CD8-positive, alpha-beta memory T cell (primary cell): Measurements from ENCODE around the gene LDLR. TPM values are rescaled to one million over a fixed set of nuclear protein-coding genes. Genes with fewer than 3 reads are reported as not detected.
A peak's percentile ranks its signal among the peaks of the same experiment; 100 is the strongest.
"Not testable (repeated sequence)": the region's sequence is repeated elsewhere in the genome, so short reads cannot be mapped to it uniquely, and the experiment has no call there.

ENCODE experiments used
- CTCF ChIA-PET: fragments of 350-600 bp; sonication (Branson Sonifier 250); formaldehyde crosslinking; loops from one replicate; lab custom pipeline; 2021; ENCODE audit warnings: antibody characterized with exemption; lab: Charles Lee
- POLR2A ChIA-PET: fragments of 350-600 bp; sonication (Branson Sonifier 250); formaldehyde crosslinking; loops from one replicate; lab custom pipeline; 2021; ENCODE audit warnings: antibody characterized with exemption; lab: Charles Lee
- DNase-seq, 5 donors: peaks; one replicate each; pipeline versions ENCODE4 v3.0.0 to v3.0.0-alpha.2; 2020 to 2022; ENCODE audit warnings: mixed read lengths in 1 of 5
- H3K27ac ChIP-seq: one replicate; pipeline ENCODE4 v1.7.0; 2013; ENCODE audit warnings: low read depth, mild to moderate bottlenecking, low read length, moderate library complexity
- H3K27me3 ChIP-seq: 2 replicates; pipeline ENCODE4 v1.7.0; 2013; ENCODE audit warnings: low read length, mild to moderate bottlenecking; ENCODE audit not compliant: insufficient read depth, poor library complexity, severe bottlenecking
- H3K36me3 ChIP-seq: 2 replicates; pipeline ENCODE4 v1.7.0; 2013; ENCODE audit warnings: mild to moderate bottlenecking, low read length, moderate library complexity; ENCODE audit not compliant: insufficient read depth
- H3K4me1 ChIP-seq: 2 replicates; pipeline ENCODE4 v1.7.0; 2013; ENCODE audit warnings: mild to moderate bottlenecking, low read length, moderate library complexity; ENCODE audit not compliant: insufficient read depth
- H3K4me3 ChIP-seq: 2 replicates; pipeline ENCODE4 v1.7.0; 2013; ENCODE audit warnings: mild to moderate bottlenecking, low read length
- H3K9me3 ChIP-seq: 2 replicates; pipeline ENCODE4 v1.7.0; 2013; ENCODE audit warnings: mild to moderate bottlenecking, low read length
- H3K27ac Mint-ChIP-seq, 8 donors: one replicate each; pipeline ENCODE4 v1.8.0; 2020 to 2021; ENCODE audit warnings: mixed read lengths in 8 of 8, mild to moderate bottlenecking in 6 of 8, inconsistent platforms in 3 of 8, moderate library complexity in 3 of 8
- H3K27me3 Mint-ChIP-seq, 2 donors: one replicate each; pipeline ENCODE4 v1.8.0; 2020 to 2021; ENCODE audit warnings: mixed read lengths in 2 of 2, mild to moderate bottlenecking in 1 of 2, moderate library complexity in 1 of 2
- H3K36me3 Mint-ChIP-seq, 3 donors: one replicate each; pipeline ENCODE4 v1.8.0; 2020 to 2021; ENCODE audit warnings: mixed read lengths in 3 of 3, inconsistent platforms in 1 of 3, mild to moderate bottlenecking in 1 of 3
- H3K4me1 Mint-ChIP-seq, 3 donors: one replicate each; pipeline ENCODE4 v1.8.0; 2020 to 2021; ENCODE audit warnings: mixed read lengths in 3 of 3, inconsistent platforms in 1 of 3, mild to moderate bottlenecking in 1 of 3
- H3K4me3 Mint-ChIP-seq, 7 donors: one replicate each; pipeline ENCODE4 v1.8.0; 2020 to 2021; ENCODE audit warnings: mixed read lengths in 7 of 7, mild to moderate bottlenecking in 6 of 7, moderate library complexity in 4 of 7, inconsistent platforms in 2 of 7
- H3K9me3 Mint-ChIP-seq, 5 donors: one replicate each; pipeline ENCODE4 v1.8.0; 2020 to 2022; ENCODE audit warnings: mixed read lengths in 5 of 5, mild to moderate bottlenecking in 3 of 5, moderate library complexity in 2 of 5, inconsistent platforms in 1 of 5
- polyA plus RNA-seq: library from polyadenylated mRNA; unstranded; fragments of 300-500 nt; fragmentation: Illumina TruSeq; gene quantifications from one replicate; pipeline ENCODE4 v1.2.3, GENCODE V29; 2021
- total RNA-seq, 2 experiments: library from RNA; stranded (reverse); gene quantifications; one replicate each; pipeline ENCODE4 v1.2.3, GENCODE V29; 2021

The LDLR gene
- total and polyA plus RNA-seq, 3 experiments from 2014 or later = 8.2 to 35.1 (median 27.7) TPM

DNA sequence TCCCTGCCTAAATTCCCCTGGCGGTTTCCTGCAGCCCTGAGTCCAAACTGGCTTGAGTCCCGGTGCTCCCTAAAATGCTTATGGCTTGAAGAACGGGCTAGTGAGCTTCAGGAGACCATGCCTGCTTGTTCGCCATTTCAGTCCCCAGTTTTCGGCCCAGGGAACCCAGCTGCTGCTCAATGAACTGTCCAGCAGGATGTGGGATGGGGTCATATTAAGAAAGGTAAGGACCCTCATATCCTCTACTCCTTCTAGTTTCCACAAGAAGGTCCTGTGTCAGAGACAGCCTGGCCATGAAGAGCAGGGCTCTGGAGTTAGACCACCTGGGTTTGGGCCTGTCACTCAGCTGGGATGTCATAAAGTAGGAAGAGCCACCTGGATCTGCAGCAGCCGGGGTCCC lies 83.3 kb downstream of the LDLR start:
- no peaks in the 10 kb centered on the region for H3K4me1 Mint-ChIP-seq
- no peak for DNase-seq
- H3K4me3 ChIP-seq = no peak overlapping the region
- H3K36me3 Mint-ChIP-seq = no peaks in the 10 kb centered on the region
- H3K36me3 ChIP-seq = no peaks in the 10 kb centered on the region
- no peaks in the 10 kb centered on the region for H3K9me3 Mint-ChIP-seq
- no peak overlapping the region for H3K27ac ChIP-seq
- H3K9me3 ChIP-seq = no peaks in the 10 kb centered on the region
- no peak overlapping the region for H3K4me3 Mint-ChIP-seq
- POLR2A ChIA-PET = interaction anchor here (0.5 kb wide), 1 partner anchor 151 kb away, joined by 4 read pairs; no protein-coding TSS in a partner anchor
- H3K4me1 ChIP-seq = no peaks in the 10 kb centered on the region
- CTCF ChIA-PET = interaction anchor here (0.6 kb wide), 1 partner anchor 1805 kb away, joined by 3 read pairs; no protein-coding TSS in a partner anchor
- H3K27ac Mint-ChIP-seq = no peak overlapping the region
- H3K27me3 Mint-ChIP-seq = peaks cover under 1 to 4% of the 10 kb centered on the region in 2 donors
- H3K27me3 ChIP-seq = no peaks in the 10 kb centered on the region

DNA sequence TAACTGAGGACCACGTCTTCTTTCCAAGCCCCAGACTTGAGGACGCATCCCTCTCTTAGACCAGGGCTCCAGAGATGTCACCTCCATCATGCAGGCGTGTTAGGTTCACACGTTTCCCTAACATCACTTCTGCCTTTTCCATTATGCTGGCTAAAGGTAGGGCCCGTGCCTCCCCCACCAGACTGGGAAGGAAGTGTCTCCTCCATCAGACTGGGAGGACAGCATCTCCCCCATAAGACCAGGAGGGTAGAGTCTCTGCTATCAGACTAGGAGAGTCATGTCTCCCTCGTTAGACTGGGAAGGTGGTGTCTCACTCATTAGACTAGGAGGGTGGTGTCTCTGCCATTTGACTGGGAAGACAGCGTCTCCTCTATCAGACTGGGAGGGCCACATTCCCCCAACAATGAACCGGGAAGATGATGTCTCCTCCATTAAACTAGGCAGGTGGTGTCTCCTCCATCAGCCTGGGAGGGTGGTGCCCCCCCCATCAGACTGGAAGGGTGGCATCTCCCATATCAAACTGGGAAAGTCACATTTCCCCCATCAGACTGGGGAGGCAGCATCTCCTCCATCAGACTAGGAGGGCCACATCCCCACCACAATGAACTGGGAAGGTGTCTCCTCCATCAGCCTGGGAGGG lies 84.4 kb downstream of the LDLR start:
- H3K27me3 ChIP-seq = no peaks in the 10 kb centered on the region
- no peaks in the 10 kb centered on the region for H3K4me1 ChIP-seq
- Mint-ChIP-seq H3K4me1 (no peaks in the 10 kb centered on the region), H3K27me3 (peaks cover 0 to 4% of the 10 kb centered on the region in 2 donors), H3K27ac (no peak overlapping the region), H3K9me3 (no peaks in the 10 kb centered on the region), H3K4me3 (no peak overlapping the region), H3K36me3 (no peaks in the 10 kb centered on the region)
- H3K4me3 ChIP-seq = no peak overlapping the region
- ChIA-PET POLR2A (no interaction called here), CTCF (no interaction called here)
- no peak overlapping the region for H3K27ac ChIP-seq
- no peak for DNase-seq
- no peaks in the 10 kb centered on the region for H3K9me3 ChIP-seq
- no peaks in the 10 kb centered on the region for H3K36me3 ChIP-seq

DNA sequence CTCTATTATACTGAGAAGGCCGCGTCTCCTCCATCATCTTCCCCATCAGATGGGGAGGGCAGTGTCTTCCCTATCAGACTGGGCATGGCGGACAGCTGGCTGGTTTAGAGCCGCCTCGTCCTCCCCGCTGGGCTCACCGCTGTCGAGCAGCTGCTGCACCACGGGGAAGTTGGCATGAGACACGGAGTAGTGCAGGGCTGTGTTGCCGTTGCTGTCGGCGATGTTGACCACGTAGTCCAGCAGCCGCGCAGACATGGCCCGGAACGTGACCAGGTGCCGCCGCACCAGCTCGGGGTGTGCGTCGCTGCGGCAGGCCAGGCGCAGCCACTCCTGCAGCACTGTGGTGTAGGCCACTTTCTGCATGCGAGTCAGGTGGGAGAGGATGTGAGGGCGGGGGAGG lies 85.1 kb downstream of the LDLR start:
- Histone ChIP-seq H3K9me3 (no peaks in the 10 kb centered on the region), H3K36me3 (no peaks in the 10 kb centered on the region), H3K4me3 (no peak overlapping the region), H3K27ac (no peak overlapping the region), H3K27me3 (no peaks in the 10 kb centered on the region), H3K4me1 (no peaks in the 10 kb centered on the region)
- CTCF ChIA-PET = no interaction called here
- DNase-seq = no peak
- Mint-ChIP-seq H3K4me1 (no peaks in the 10 kb centered on the region), H3K4me3 (no peak overlapping the region), H3K36me3 (no peaks in the 10 kb centered on the region), H3K9me3 (no peaks in the 10 kb centered on the region), H3K27me3 (peaks cover 0 to 4% of the 10 kb centered on the region in 2 donors), H3K27ac (no peak overlapping the region)
- POLR2A ChIA-PET = no interaction called here

DNA sequence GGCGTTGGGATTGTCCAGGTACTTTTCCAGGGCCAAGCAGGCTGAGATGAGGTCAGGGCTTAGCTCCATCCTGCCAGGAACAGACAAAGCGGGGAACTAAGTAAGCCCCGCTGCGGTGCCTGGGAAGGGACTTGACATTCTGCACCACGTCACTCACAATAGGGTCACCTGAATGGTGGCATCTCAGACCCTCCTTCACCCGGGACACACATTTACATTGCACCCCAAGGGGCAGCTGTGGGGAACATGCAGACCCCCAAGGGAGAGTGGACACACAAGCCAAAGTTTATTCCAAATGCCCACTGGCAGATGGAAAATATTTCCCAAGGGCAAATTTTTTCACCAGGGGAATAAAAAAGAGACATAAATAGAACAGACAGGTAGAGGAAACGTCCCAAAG lies 86.7 kb downstream of the LDLR start:
- Mint-ChIP-seq H3K36me3 (no peaks in the 10 kb centered on the region), H3K27ac (no peak overlapping the region), H3K4me3 (no peak overlapping the region), H3K4me1 (peaks cover 0 to 6% (median 4%) of the 10 kb centered on the region in 3 donors), H3K27me3 (peaks cover 3 to 4% of the 10 kb centered on the region in 2 donors), H3K9me3 (no peaks in the 10 kb centered on the region)
- POLR2A ChIA-PET = no interaction called here
- H3K4me1 ChIP-seq = no peaks in the 10 kb centered on the region
- CTCF ChIA-PET = no interaction called here
- no peak overlapping the region for H3K27ac ChIP-seq
- no peaks in the 10 kb centered on the region for H3K27me3 ChIP-seq
- H3K9me3 ChIP-seq = no peaks in the 10 kb centered on the region
- no peak overlapping the region for H3K4me3 ChIP-seq
- no peak for DNase-seq
- no peaks in the 10 kb centered on the region for H3K36me3 ChIP-seq

DNA sequence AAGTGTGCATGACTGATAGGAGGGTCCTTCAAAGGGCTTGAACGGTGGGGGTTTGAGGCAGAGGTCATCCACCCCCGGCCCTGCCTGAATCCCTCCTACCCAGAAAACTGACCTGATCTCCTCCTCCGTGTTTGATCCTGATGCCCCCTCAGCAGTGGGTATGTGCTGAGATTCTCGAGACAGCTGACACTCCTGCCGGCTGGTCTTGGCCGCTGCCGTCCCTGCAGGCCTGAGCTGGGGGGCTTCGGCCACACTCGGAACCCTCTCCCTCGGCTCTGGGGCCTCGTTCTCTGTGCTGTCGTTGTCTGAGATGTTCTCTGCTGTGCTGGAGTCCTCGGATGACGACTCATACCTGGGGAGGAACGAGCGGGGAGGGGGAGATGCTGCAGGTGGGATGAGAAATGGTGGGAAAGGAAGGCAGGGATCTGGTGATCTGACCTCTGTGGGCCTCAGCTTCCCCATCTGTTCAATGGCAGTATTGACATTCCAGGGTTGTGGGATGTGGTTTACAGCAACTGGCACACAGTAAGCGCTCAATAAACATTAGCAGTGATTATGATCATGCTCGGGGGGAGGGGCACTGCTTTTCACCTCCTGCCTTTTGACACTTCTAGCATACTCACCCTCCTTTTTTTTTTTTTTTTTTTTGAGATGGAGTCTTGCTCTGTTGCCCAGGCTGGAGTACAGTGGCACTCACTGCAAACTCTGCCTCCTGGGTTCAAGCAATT lies 87.4 kb downstream of the LDLR start:
- H3K27ac Mint-ChIP-seq = no peak overlapping the region
- no peaks in the 10 kb centered on the region for H3K9me3 Mint-ChIP-seq
- H3K27me3 Mint-ChIP-seq = peaks cover 4 to 7% of the 10 kb centered on the region in 2 donors

DNA sequence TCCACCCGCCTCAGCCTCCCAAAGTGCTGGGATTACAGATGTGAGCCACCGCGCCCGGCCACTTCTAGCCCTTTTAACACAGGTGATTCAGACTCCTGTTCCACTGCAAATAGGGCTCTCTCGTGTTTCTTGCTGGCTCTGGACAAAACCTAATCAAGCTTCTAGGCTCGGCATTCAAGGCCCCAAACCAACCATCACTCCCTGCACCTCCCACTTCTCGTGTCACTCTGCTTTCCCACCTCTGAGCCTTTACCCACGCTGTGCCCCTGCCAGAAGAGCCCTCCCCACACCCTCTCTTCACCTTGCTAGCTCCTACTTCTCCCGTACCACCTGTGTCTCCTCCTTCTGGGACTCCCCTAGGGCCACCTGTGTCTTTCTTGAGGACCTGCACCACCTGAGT lies 88.3 kb downstream of the LDLR start:
- Histone ChIP-seq H3K27me3 (no peaks in the 10 kb centered on the region), H3K9me3 (no peaks in the 10 kb centered on the region), H3K4me3 (no peak overlapping the region), H3K4me1 (no peaks in the 10 kb centered on the region), H3K27ac (no peak overlapping the region), H3K36me3 (no peaks in the 10 kb centered on the region)
- Mint-ChIP-seq H3K9me3 (no peaks in the 10 kb centered on the region), H3K27ac (no peak overlapping the region), H3K36me3 (no peaks in the 10 kb centered on the region), H3K27me3 (peaks cover 4 to 7% of the 10 kb centered on the region in 2 donors), H3K4me3 (no peak overlapping the region), H3K4me1 (peaks cover 0 to 6% (median 4%) of the 10 kb centered on the region in 3 donors)
- ChIA-PET CTCF (no interaction called here), POLR2A (no interaction called here)
- DNase-seq = no peak

More for the DNA sequence above, 87.4 kb downstream of the LDLR start:
- no peak for DNase-seq
- Histone ChIP-seq H3K27ac (no peak overlapping the region), H3K9me3 (no peaks in the 10 kb centered on the region), H3K4me1 (no peaks in the 10 kb centered on the region), H3K27me3 (no peaks in the 10 kb centered on the region), H3K36me3 (no peaks in the 10 kb centered on the region), H3K4me3 (no peak overlapping the region)
- Mint-ChIP-seq H3K4me3 (no peak overlapping the region), H3K4me1 (peaks cover 0 to 6% (median 4%) of the 10 kb centered on the region in 3 donors), H3K36me3 (no peaks in the 10 kb centered on the region)
- CTCF ChIA-PET = no interaction called here
- POLR2A ChIA-PET = no interaction called here

DNA sequence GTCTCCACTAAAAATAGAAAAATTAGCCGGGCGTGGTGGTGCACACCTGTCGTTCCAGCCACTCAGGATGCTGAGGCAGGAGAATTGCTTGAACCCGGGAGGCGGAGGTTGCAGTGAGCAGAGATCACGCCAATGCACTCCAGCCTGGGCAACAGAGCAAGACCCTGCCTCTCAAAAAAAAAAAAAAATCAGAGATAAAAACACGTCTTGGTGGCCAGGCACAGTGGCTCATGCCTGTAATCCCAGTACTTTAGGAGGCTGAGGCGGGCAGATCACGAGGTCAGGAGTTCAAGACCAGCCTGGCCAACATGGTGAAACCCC lies 89.8 kb downstream of the LDLR start:
- H3K27ac Mint-ChIP-seq, H3K36me3 ChIP-seq, POLR2A ChIA-PET, H3K4me3 Mint-ChIP-seq, H3K27me3 ChIP-seq, H3K4me3 ChIP-seq, CTCF ChIA-PET, H3K9me3 ChIP-seq, H3K4me1 ChIP-seq, H3K36me3 Mint-ChIP-seq, H3K4me1 Mint-ChIP-seq, H3K9me3 Mint-ChIP-seq, H3K27ac ChIP-seq, H3K27me3 Mint-ChIP-seq, DNase-seq: not testable (repeated sequence)

DNA sequence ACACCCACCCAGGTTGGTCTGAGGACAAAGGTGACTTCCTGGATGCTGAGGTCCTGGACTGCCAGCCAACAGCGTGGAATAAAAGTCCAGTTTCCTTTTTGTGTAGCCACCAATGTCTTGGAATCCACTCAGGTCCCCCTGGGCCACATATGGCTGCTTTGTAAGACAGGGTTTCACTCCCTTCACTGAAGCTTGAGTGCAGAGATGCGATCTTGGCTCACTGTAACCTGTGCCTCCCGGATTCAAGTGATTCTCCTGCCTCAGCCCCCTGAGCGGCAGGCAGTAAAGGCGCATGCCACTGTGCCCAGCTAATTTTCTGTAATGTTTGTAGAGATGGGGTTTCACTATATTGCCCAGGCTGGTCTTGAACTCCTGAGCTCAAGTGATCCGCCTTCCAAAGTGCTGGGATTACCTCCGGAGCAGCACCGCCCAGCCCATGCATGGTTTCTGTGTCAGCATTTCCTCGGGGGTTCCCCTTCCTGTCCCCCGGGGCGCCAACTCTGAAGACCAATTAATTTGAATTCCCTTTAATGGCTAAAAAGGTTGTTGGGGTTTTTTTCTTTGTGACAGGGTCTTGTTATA lies 90.5 kb downstream of the LDLR start:
- Mint-ChIP-seq H3K36me3 (no peaks in the 10 kb centered on the region), H3K4me1 (peaks cover 0 to 6% (median 4%) of the 10 kb centered on the region in 3 donors), H3K9me3 (no peaks in the 10 kb centered on the region), H3K4me3 (peak overlapping the region in 1 of 7 donors; percentile 16), H3K27ac (peak overlapping the region in 1 of 8 donors; percentile 54), H3K27me3 (peaks cover 4 to 7% of the 10 kb centered on the region in 2 donors)
- no peaks in the 10 kb centered on the region for H3K36me3 ChIP-seq
- no peak overlapping the region for H3K4me3 ChIP-seq
- ChIA-PET CTCF (no interaction called here), POLR2A (no interaction called here)
- no peak for DNase-seq
- H3K9me3 ChIP-seq = no peaks in the 10 kb centered on the region
- no peaks in the 10 kb centered on the region for H3K4me1 ChIP-seq
- no peaks in the 10 kb centered on the region for H3K27me3 ChIP-seq
- H3K27ac ChIP-seq = no peak overlapping the region
